SIG-M5 treated with dmso at 0.1 percent for 504 hours (cell line): Measurements from ENCODE around the gene EML2.
A peak's percentile ranks its signal among the peaks of the same experiment; 100 is the strongest.
"Not testable (repeated sequence)": the region's sequence is repeated elsewhere in the genome, so short reads cannot be mapped to it uniquely, and the experiment has no call there.

Experiments
- DNase-seq: peaks from one replicate; lab custom pipeline; 2025; ENCODE audit not compliant: unreplicated experiment; lab: John Stamatoyannopoulos, UW

Gene EML2, protein sequence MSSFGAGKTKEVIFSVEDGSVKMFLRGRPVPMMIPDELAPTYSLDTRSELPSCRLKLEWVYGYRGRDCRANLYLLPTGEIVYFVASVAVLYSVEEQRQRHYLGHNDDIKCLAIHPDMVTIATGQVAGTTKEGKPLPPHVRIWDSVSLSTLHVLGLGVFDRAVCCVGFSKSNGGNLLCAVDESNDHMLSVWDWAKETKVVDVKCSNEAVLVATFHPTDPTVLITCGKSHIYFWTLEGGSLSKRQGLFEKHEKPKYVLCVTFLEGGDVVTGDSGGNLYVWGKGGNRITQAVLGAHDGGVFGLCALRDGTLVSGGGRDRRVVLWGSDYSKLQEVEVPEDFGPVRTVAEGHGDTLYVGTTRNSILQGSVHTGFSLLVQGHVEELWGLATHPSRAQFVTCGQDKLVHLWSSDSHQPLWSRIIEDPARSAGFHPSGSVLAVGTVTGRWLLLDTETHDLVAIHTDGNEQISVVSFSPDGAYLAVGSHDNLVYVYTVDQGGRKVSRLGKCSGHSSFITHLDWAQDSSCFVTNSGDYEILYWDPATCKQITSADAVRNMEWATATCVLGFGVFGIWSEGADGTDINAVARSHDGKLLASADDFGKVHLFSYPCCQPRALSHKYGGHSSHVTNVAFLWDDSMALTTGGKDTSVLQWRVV

DNA sequence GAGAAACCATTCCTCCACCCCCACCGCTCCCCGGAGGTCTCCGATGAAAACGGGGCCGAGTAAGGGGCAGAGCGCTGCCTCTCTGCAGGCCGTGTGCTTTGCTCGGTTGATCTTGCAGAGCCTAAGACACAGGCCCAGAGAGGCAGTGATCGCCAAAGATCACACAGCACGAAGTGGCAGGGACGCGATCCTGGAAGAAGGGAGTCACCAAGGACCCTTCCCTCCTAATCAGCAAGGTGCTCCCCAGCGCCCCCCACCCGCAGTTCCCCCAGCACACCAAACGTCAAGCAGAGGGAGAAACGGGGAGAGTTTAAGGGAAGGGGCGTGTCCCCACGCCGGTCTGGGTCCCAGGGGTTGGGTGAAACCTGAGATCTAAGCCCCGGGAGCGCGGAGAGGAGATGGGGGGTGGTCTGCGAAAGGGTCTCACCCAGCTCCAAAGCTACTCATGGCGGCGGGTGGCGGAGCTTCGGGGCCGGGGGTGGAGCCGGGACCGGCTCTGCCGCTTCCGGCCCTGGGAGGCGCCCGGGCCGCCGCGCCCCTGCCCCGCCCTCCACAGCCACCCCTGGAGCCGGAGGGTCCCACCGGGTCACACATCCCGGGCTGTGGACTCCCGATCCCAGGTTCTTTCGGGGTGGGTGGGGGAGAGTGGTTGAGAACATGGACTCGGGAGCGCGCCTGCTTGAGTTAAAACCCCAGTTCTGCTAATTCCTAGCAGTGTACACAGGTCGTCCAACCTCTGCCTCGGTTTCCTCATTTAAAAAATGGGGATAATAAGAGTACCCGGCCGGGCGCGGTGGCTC, at the start of gene EML2:
TSS of gene EML2 (minus strand) at position 468 of the 800 bp plus-strand sequence. CDS start at position 447, 21 bp downstream.
- DNase-seq, result peak; percentile 24

DNA sequence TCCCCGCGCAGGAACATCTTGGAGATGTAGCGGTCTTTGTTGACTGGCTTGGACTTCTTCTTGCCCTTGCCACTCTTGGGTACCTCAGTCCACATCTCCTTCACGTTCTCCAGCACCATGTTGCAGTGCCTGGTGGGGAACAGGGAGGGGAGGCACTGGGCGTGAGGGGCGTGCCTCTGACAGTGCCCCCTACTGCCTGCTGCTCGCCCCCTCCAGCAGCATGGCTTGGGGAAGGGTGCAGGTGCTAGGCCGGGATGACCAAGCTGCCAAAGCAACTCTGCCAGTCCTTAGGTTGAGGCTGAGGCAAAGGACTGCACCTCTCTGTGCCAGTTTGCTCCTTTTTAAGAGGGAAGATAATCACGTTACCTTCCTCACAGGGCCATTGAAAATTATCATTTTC, 48.4 kb upstream of the EML2 start:
- no peak for DNase-seq

DNA sequence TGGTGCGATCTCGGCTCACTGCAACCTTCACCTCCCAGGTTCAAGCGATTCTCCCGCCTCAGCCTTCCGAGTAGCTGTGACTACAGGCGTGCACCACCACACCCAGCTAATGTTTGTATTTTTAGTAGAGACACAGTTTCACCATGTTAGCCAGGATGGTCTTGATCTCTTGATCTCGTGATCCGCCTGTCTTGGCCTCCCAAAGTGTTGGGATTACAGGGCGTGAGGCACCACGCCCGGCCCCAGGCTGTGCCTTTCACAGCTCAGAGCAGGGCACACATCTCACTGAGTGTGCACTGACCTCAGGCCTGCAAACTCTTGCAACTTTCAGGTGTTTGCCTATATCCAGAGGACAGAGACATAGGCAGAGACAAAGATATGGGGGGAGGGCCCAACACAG, 45.8 kb upstream of the EML2 start:
- not testable (repeated sequence) for DNase-seq

DNA sequence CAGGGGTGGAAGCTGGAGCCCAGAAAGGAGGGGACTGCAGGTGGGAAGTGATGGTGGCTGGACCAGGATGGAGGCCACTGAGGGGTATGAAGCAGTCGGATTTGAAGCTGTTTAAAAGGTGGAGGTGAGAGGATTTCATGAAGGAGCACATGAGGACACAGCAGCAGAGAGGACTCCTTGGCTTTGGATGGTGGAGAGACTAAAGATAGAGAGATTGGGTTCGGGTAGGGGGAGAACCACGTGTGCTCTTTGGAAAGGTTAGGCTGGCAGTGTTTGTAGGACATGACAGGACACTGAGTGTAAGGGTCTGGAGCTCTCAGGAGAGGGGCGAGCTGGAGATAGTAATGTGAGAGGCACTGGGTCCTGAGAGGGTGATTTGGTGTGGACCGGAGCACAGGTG, 43.7 kb upstream of the EML2 start:
- no peak for DNase-seq

DNA sequence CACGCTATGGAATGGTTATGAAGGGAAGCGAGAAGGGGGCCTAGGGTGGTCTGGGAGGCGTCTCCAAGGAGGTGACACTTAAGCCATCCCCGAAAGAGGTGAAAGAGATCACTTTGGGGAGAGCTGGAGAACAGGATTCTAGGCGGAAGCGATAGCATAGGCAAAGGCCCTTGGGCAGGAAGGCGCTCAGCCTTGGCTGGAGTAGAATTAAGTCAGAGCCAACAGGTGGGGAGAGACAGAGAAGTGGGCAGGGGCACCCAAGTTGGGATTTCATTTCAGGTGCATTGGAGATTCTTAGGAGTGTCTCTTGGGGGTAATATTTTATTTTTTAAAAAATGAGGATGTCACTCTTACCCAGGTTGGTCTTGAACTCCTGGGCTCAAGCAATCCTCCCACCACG, 42.9 kb upstream of the EML2 start:
- no peak for DNase-seq

DNA sequence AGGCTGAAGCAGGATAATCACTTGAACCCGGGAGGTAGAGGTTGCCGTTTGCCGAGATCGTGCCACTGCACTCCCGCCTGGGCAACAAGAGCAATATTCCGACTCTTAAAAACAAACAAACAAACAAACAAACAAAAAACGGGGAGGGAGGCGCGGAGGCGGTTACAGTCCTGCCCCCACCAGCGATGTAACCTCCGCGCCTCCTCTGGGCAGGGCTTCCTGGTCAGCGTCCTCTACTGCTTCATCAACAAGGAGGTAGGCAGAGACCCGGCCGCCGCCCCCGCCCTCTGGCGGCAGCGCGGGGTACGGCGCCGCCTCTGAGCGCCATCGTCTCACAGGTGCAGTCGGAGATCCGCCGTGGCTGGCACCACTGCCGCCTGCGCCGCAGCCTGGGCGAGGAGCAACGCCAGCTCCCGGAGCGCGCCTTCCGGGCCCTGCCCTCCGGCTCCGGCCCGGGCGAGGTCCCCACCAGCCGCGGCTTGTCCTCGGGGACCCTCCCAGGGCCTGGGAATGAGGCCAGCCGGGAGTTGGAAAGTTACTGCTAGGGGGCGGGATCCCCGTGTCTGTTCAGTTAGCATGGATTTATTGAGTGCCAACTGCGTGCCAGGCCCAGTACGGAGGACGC, 42.3 kb upstream of the EML2 start:
- peak; percentile 75 for DNase-seq

DNA sequence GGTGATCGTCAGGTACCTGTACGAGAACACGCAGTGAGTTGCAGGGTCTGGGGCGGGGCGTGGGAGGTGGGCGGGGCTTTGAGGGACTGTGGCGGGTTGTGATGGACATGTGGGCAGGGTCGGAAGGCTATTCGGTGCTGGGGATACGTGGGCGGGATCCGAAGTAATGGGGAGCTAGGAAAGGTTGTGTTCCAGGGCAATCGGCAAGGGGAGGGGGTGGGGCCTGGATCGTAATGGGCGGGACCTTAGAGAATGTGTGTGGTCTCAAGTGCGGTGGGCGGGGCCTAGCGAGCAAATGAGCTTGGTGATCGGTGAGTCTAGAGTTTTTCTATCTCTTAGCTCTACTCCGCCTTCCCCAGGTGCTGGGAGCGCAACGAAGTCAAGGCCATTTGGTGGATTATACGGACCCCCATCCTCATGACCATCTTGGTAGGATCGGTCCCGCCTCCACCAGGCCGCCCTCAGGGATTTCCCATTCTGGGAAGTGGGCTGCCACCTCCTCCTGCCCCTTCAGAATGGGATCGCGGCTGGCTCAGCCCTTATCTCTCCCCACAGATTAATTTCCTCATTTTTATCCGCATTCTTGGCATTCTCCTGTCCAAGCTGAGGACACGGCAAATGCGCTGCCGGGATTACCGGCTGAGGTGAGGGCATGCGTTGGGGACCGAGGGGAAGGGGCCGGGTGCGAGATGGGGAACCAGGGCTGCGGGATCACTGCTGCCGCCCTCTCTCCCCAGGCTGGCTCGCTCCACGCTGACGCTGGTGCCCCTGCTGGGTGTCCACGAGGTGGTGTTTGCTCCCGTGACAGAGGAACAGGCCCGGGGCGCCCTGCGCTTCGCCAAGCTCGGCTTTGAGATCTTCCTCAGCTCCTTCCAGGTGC, 38.4 kb upstream of the EML2 start:
- DNase-seq, result peak; percentile 73

DNA sequence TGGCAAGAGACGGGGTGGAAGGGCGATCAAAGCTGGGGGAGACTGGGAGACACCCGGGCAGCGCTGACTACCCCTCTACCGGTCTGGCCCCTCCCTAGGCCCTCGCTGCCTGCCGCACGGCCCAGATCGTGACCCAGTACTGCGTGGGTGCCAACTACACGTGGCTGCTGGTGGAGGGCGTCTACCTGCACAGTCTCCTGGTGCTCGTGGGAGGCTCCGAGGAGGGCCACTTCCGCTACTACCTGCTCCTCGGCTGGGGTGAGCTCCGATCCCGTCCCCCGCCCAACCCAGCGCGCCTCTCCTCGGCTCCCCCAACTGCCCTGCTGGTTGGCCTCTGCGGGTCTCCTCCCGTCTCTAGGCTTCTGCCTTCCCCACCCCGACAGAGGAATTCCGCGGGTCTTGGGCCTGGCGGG, 37.7 kb upstream of the EML2 start:
- no peak for DNase-seq

DNA sequence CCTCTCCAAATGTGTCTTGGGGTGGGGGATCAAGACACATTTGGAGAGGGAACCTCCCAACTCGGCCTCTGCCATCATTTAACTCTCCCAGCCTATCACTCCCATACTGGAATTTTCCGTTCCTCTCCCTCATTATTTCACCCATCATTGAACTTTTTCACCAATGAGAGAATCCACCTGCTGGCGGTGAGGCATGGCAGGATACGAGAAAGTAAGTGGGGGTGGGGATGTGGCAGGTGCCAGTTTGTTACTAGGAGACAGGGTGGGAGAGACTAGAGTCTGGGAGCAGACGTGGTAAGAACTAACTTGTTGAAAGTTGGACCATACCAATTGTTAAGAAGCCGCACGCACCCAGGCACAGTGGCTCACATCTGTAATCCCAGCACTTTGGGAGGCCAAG, 35.7 kb upstream of the EML2 start:
- no peak for DNase-seq

DNA sequence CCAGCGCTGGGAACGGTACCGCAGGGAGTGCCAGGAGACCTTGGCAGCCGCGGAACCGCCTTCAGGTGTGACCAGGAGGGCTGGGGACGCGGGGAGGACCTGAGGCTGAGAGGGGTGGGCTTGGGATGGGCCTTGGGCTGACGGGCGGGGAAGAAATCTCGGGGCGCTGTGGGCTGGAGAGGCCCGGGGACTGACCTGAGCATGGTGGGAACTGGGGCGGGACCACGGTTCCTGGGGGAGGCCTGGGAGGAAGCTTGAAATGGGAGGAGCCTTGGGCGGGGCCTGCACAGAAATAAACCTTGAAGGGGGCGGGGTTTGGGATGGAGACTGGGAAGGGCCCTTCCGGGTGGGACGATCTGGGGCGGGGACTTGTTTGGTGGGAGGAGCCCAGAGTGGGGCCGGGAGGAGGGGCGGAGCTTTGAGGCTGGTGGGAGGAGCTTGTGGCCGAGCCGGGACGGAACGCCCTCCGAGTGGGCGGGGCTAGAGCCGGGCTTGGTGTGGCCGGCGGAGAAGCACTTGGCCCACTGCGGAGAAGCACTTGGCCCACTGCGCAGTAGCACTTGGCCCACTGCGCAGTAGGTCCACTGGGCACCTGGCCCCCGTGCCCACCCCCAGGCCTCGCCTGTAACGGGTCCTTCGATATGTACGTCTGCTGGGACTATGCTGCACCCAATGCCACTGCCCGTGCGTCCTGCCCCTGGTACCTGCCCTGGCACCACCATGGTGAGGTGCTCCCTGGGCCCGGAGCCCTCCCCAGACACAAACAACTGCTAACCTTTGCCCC, 31.7 kb upstream of the EML2 start:
- peak; percentile 87 for DNase-seq

DNA sequence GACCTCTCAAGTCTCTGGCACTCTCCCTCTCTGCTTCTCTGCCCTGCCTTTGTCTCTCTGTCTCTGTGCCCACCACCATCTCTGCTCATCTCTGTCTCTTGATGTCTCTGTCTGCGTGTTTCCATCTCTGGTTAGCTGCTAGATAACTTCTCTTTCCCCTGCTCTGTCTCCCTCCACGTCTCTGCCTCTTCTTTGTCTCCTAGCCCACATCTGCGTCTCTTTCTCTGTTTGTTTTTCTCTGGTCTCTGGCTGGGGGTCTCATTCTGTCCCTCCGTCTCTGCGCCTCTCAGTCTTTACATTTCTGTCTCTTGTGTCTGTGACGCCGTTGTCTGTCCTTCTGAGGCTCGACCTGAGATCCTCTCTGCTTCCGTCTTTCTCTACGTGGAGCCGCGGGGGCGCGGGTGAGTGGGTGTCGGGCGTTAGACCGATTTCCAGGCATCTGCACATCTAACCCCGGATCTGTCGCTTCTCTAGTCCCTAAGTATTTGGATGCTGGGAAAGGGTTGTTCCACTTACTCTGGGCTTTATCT, 29.2 kb upstream of the EML2 start:
- no peak for DNase-seq

DNA sequence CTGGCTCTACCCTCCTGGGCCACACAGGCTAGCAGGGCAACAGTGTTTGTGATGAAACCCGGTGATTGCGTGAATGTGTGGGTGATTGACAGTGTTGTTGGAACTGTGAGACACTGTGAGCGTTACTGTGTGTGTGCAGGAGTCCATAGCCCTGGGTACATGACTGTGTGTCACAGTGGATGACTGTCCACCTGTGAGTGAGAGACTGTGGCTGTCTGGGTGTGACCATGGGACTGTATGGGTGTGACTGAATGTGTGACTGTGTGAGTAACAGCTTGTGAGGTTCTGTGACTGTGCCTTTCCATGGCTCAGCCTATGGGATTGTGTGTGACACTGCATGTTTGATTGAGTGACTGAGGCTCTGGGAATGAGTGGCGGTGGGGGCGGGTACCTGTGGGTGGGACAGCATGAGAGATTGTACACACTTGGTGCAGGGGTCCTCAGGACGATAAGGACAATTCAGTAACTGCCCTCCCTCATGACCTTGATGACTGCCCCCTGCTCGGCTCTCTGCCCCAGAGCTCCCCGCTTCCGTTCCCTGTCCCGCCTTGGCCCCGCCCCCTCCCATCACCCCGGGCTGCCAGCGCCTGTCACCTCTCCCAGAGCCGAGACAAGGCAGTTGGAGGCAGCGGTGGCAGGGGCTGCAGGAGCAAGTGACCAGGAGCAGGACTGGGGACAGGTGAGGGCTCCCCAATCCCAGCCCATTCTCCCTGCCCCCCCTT, 28.6 kb upstream of the EML2 start, which contains the start of gene GIPR:
TSS of gene GIPR (plus strand) at position 602 of the 722 bp plus-strand sequence. CDS start 1,300 bp downstream, outside the sequence.
- DNase-seq, result peak; percentile 69

DNA sequence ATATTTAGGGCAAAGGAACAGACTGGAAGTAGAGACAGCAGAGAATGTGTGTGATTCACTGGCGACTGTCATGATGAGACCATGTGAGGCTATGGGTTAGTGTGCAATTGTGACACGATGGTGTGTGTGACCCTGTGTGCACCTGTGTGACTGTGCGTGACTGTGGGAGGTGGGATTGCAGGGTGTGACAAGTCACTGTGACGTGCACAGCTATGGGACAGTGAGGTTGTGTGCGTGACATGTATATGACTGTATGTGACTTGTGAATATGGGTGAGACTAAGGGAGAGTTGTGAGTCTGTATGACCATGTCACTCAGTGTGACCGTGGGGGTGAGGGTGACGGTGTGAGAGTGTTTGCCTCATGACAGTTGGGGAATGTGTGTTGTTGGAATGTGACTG, 25.4 kb upstream of the EML2 start:
- DNase-seq, result no peak

DNA sequence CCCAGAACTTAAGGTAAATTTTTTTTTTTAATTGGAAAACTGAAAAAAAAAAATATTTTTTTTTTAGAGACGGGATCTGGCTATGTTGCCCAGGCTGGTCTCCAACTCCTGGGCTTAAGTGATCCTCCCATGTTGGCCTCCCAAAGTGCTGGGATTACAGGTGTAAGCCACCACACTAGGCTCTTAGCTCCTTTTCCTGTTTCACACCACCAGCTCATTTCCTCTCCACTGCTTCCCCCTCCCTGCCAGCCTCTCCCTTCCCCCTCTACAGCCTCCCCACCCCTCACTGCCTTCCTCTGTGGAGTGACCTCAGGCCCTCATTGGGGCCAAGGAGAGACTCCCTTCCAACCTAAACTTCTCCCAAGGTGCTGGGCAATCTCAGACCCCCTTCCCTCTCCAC, 24.6 kb upstream of the EML2 start:
- DNase-seq, result no peak

DNA sequence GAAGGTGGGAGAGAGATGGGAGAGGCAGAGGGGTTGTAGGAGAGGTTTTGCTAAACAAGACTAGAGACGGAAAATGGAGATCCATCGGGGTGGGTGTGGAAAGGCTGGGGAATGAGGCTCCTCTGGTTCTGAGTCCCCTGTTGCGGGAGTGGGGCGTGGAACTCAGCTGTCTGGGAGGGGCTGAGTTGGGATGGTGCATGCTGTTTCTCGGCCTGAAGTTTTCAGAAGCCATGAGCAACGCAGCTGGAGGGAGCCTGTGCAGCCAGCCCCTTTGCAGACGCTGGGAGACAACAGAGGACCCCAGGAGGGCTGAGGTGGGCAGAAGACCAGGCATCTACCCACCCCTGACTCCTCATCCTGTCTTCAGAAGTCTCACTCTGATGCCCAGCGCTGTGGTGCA, 21.4 kb upstream of the EML2 start:
- no peak for DNase-seq

DNA sequence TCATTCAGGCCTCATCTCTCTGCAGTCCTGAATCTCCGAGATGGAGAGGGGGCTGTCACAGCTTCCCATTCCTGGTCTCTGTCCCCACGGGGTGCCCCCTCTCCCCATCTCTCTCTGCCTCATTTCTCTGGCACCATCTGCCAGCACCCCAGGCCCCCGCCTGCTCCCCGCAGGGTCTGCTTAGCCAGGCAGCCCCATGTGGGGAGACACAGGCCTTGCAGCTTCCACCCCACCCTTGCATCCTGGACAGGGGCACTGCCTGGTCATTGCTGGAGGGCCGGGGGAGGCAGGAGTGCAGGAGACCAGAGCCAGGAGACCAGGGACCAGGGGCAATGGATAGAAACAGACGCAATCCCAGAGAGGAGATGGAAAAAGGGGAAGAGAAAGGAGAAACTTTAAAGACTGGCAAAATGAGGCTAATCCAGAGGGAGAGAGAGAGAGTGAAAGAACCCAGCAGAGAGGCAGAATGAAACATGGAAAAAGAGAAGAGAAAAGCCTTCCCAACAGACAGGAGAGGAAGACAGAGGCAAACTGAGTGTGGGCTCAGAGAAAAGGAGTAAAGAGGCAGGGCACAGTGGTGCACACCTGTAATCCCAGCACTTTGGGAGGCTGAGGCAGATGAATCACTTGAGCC, 20.0 kb upstream of the EML2 start:
- DNase-seq, result no peak

DNA sequence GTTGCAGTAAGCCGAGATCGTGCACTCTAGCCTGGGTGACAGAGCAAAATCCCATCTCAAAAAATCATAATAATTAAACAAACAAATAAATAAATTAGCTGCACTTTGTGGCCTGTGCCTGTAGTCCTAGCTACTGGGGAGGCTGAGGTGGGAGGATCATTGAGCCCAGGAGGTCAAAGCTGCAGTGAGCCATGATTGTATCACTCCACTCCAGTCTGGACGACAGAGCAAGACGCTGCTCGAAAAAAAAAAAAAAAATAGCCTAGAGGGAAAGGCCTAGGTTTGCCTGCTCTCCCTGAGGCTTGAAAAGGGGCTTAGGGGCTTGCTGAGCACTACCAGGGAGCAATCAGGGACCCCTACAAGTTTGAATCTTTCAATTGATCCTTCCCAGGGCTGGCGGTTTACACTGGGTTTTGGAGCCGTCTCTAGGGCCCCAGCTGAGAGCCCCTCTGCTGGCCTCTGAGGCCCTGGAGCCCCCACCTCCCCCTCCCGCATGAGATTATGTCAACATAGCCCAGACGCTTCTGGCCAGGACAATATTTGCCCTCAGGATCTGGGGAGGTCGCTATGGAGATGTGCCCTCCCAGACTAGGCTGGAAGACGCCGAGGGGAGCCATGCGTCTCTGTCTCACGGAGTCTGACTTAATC, 18.4 kb upstream of the EML2 start:
- DNase-seq, result no peak

DNA sequence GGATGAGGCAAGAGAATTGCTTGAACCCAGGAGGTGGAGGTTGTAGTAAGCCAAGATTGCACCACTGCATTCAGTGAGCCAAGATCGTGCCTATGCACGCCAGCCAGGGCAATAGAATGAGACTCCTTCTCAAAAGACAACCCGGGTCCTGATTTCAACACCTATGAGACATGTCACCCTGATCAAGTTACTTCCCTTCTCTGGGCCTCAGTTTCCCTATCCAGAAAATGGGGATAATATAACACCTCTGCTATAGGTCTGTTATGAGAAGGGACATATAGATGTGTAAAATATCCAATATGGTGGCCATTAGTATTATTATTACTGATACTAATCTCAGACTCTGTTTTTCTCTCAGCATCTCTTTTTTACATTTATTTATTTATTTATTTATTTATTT, 15.9 kb upstream of the EML2 start:
- no peak for DNase-seq
